GM18861 (cell line): ENCODE data around the gene KCNJ15.
A peak's percentile ranks its signal among the peaks of the same experiment; 100 is the strongest.
"Not testable (repeated sequence)": the region's sequence is repeated elsewhere in the genome, so short reads cannot be mapped to it uniquely, and the experiment has no call there.

Experiments
- ATAC-seq: cut with Tn5 transposase; IDR thresholded peaks from one replicate; pipeline ENCODE4 v1.9.1; 2021; ENCODE audit not compliant: unreplicated experiment

The KCNJ15 gene

GRCh38 chr21:38244407-38244787 lies 12.4 kb upstream of the KCNJ15 start:
- no peak for ATAC-seq

DNA sequence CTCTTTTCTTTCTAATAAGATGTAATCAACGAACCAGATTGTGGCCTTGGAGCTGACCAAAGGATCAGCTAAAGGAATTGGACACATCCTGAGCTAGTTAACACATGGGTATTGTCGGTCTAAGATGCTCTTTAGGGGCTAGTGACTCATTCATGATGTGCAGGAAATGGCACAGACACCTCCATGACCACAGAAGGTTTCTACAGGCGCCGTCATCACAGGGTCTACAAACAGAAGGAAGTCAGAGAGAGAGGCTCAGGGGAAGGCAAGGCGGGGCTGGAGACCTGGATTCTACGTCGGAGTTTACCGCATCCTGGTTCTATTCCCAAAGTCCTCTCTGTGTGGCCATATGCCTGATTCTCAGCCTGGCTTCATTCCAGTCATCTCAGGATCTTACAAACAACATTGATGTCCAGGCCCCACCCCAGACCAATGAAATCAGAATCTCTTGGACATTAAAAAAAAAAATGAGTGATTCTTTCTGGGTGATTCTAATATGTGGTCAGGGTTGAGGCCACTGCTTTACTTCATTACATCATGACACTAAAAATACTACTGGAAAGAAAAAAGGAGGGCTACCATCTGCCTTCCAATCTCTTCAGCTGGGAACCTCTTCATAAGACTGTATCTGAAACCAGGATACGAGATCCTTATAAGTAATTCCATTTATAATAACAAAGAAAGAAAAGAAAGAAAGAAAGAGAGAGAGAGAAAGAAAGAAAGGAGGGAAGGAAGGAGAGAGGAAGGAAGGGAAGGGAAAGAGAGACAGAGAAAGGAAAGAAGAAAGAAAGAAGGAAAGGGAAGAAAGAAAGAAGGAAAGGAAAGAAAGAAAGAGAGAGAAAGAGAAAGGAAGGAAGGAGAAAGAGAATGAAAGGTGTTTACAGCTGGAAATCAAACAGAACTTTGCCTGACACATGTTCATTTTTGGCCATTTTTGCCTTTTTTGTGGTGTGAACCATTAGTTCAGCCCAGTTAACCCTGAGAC lies 11.6 kb upstream of the KCNJ15 start:
- ATAC-seq: peak; percentile 65

GRCh38 chr21:38246511-38246910 lies 10.3 kb upstream of the KCNJ15 start:
- no peak for ATAC-seq

DNA sequence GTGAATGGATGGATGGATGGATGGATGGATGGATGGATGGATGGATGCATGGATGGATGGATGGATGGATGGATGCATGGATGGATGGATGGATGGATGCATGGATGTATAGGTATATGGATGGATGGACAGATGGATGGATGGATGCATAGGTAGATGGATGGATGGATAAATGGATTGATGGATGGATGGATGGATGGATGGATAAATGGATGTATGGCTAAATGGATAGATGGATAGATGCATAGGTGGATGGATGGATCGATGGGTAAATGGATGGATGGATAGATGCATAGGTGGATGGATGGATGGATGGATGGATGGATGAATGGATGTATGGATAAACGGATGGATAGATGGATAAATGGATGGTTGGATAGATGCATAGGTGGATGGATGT lies 9.7 kb upstream of the KCNJ15 start:
- ATAC-seq: not testable (repeated sequence)

DNA sequence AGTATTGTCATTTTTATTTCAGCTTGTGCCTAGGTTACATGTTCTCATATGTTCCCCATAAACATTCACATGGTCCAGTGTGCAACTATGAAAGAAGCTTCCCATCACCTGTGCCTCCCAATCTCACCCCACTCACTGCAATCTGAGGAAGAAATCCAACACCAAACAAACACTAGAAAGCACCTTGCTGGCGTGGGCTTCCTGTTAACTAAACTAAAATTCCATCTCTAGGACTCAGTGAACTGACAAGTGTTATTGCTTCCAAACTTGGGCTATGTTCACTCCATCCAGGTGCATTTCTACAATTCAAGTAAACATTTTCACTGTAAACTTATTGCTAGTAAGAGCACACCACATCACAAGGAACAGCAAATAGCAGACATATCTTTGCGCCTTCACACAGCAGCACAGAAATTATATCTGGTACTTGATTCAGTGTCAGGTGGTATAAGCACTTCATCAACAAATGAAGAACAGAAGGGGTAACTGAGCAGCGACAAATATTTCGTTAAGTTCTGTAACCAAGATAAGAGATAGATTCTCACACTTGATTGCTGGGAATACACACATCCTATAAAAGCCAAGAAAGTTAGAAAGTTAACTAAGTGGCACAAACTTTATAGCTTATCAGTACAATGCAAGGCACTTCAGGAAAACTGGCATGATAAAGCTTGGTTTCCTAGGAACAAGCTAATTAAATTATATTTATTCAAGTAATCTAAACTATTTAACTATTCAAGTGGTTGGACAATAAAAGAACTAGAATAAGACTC lies 8.9 kb upstream of the KCNJ15 start:
- ATAC-seq: no peak

- ATAC-seq: no peak
Measured at GRCh38 chr21:38249256-38249655, 7.5 kb upstream of the KCNJ15 start.

DNA sequence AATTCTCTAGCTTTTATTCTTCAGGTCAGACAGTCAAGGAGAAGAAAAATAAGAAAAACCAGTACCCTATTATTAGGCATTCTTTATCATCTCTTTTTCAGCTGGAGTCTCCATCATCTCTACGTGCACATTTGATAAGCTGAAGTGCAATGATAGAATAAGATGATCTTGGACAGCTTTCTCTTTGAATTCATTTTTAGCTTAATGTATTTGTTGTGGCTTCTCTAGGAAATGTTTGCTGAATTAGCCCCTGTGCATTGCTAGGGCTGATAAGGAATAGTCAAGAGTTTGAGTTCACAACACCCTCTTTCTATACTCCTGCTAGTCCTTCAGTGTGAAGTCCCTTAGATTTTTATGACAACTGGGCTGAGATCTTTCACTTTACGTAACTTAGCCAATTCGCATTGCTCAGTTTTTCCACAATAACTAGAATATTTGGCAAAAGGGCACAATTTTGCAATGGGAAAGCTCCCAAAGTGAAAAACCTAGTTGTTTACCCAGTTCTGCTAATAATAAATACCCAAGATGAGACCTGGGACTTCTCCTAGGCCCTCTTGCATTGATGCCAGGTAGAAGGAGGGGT lies 7.0 kb upstream of the KCNJ15 start:
- ATAC-seq: no peak

DNA sequence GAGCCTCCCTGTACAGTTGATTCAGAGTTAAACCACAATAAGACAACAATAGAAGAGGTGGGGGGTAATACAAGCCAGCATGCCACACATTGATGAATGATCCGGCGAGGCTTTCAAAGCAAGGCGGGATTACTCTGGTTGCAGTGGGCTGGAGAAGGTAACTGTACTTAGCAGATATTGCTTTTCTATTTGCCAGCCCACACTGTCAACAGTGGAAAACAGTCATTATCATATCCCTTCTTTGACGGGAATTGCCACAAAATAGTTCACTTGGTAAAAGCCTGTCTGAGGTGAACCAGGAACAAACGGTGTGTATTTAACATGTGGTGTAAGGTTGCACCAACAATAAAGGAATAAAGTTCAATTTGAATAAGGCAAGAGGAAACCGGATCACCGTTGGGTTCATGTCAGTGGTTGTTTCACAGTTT lies 5.8 kb upstream of the KCNJ15 start:
- no peak for ATAC-seq

DNA sequence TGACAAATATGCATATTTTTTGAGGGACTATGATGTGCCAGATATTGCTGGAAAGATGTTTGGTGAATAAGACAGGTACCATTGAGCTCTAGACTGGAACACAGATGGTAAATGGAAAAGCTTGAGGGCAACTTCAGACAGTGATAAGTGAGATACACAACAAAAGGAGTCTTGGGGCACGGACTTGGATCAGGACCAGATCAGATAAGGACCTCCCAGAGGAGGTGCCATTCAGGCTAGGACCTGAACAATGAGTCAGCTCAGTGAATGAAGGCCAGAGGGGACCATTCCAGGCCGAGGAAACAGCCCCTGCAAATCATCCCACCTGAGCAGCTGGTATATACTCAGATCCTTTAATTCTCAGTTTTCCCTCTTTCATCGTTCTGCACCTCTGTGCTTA lies 1.8 kb upstream of the KCNJ15 start:
- no peak for ATAC-seq

DNA sequence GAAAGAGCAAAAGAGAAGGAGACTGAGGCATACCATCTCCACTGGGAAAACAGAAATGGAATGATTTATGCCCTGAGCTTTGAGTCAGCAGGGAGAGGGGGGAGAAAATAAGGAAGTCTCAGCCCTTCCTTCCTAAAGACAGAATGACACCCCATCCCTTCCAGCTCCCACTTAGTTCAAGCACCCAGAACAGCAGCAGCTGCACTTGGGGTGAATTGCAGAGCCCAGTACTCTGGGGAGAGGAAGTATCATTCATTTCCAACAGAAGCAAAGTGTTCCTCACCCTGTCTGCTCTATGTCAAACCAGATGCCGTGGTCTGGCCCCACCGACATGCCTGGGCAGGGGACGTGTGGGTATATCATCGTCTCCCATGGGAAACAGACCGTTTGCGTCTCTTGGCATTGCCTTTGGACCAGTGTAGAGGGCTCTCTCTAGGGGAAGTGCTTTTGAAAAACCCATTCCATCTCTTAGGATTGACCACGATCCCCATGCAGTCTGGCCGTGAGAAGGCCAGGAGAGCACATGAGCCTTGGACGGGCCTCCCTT lies 1.1 kb upstream of the KCNJ15 start:
- no peak for ATAC-seq

DNA sequence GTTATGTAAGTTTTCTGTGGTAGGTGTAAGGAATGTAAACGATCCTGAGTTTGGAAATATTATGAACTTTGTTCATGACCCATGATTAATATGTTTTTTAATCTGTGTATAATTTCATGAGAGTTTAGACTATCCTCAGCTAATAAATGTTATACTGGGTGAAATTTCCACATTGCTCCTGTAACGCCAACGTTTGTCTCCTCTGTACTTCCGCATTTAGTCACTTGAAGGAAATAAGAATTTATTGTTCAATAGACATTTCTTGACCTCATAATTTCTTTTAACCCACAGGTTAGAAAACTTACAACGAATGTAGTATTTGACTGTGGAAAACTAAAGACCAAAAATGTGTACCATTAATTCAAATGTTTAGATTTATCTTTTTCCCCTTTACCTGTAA lies 876 bp downstream of the KCNJ15 start:
- ATAC-seq: no peak

GRCh38 chr21:38258521-38259485 lies 2.0 kb downstream of the KCNJ15 start:
- no peak for ATAC-seq

DNA sequence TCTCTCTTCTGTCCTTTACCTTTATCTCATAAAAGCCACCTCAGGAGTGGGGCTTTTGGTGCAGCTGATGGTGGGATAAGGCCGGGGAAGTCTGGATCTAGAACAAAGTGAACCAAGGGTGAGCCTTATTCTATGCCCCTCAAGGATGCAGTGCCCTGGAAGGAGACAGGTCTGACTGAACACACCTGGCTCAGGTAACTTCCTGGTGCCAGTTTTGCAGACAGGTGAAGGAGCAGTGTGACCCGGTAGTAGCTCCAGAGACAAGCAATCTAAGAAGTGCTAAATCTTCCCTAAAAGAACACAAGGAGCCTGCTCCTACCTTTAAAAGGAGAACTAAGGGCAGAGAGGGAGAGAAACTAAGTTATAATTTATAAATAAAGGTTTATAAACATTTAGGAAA lies 2.9 kb downstream of the KCNJ15 start:
- no peak for ATAC-seq

- no peak for ATAC-seq
Measured at GRCh38 chr21:38260426-38260825, 3.6 kb downstream of the KCNJ15 start.

DNA sequence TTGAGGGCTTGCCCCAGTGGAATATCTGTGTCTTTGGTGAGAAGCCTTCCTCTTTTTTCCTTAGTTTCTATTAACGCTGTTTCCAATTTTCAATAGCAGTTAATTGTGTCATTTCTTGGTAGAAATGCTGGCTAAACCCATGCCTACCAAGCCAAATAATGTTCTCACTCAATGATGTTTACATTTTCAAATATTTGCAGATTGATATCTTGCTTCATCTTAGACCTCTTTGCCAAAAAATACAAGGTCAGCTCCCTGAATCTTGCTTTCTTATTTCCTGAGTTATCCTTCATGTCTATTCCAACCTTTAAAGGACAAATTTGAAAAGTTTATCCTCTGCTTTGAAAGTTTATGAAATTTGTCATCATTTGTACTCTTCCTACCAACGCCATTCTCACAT lies 5.1 kb downstream of the KCNJ15 start:
- ATAC-seq: no peak

- ATAC-seq: no peak
Measured at GRCh38 chr21:38263493-38263892, 6.7 kb downstream of the KCNJ15 start.

GRCh38 chr21:38264571-38264970 lies 7.8 kb downstream of the KCNJ15 start:
- no peak for ATAC-seq

- no peak for ATAC-seq
Measured at GRCh38 chr21:38265166-38265565, 8.4 kb downstream of the KCNJ15 start.

GRCh38 chr21:38266732-38267131 lies 9.9 kb downstream of the KCNJ15 start:
- ATAC-seq: no peak

DNA sequence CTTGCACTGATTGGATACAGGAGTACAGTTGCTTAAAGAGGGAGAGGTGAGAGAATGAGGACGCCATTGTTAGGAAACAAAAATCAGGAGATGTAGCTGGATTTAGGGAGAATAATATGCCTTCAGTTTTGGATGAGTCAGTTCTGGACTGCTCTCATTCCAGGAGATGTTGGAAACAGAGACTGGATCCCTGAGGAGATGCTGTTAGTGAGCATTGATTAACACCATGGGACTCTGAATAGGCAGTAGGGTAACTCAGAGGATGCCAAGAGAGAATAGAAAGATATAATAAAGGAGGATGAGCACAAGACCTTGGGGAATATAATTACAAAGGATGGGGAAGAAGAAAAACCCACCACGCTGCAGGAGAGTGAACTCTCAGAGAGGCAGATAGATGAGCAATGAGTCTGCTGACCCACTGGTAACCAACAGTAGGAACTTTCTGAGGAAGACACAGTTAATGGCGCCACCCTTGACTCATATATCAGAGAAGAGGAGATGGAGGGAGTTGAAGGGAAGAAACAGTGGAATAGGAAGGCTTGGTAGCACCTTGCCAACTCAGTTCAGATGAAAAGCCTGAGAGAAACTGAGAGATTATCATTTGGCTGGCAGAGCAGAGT lies 10.5 kb downstream of the KCNJ15 start:
- ATAC-seq: no peak
